H1 (cell line): Measurements from ENCODE around the gene CYP4Z1. TPM values are rescaled to one million over a fixed set of nuclear protein-coding genes. Genes with fewer than 3 reads are reported as not detected.
"Not testable (repeated sequence)": the region's sequence is repeated elsewhere in the genome, so short reads cannot be mapped to it uniquely, and the experiment has no call there.

ENCODE experiments used
- CTCF ChIA-PET: fragments of 300-600 bp; sonication (Branson Sonifier 250); formaldehyde crosslinking; loops from one replicate; lab custom pipeline; 2021; ENCODE audit not compliant: partially characterized antibody; lab: Charles Lee
- POLR2A ChIA-PET: fragments of 300-600 bp; sonication (Branson Sonifier 250); formaldehyde crosslinking; loops from one replicate; lab custom pipeline; 2021; ENCODE audit warnings: inconsistent platforms; ENCODE audit not compliant: partially characterized antibody; lab: Charles Lee
- DNase-seq, 2 experiments: peaks; one replicate each; pipeline versions ENCODE4 v3.0.0 to v3.0.0-alpha.2; 2010 to 2022; ENCODE audit warnings: low spot score in 2 of 2, low read depth in 1 of 2, mixed read lengths in 1 of 2
- FAIRE-seq: peaks from 2 replicates; lab custom pipeline; 2011; peaks lifted over from hg19 to GRCh38; lab: Jason Lieb, UNC
- H2AFZ ChIP-seq: 2 replicates; pipeline ENCODE4 v1.8.1; 2012; ENCODE audit warnings: low read length, inconsistent platforms
- H2AK5ac ChIP-seq: 2 replicates; pipeline ENCODE4 v1.6.1; 2013; ENCODE audit warnings: low read depth, low read length
- H2BK120ac ChIP-seq: replicated peaks from 2 replicates; pipeline ENCODE3; 2013; ENCODE audit warnings: low read depth, low read length, inconsistent platforms
- H2BK12ac ChIP-seq: 2 replicates; pipeline ENCODE4 v1.6.1; 2013; ENCODE audit warnings: low read depth, low read length
- H2BK15ac ChIP-seq: 2 replicates; pipeline ENCODE4 v1.6.1; 2013; ENCODE audit warnings: low read length
- H2BK20ac ChIP-seq: 2 replicates; pipeline ENCODE4 v1.6.1; 2013; ENCODE audit warnings: low read length
- H2BK5ac ChIP-seq: 2 replicates; pipeline ENCODE4 v1.6.1; 2013; ENCODE audit warnings: low read depth, low read length
- H3K14ac ChIP-seq: 2 replicates; pipeline ENCODE4 v1.6.1; 2013; ENCODE audit warnings: inconsistent platforms; ENCODE audit not compliant: insufficient read length
- H3K18ac ChIP-seq: 2 replicates; pipeline ENCODE4 v1.6.1; 2013; ENCODE audit warnings: low read length; ENCODE audit errors: extremely low read depth
- H3K23ac ChIP-seq: 2 replicates; pipeline ENCODE4 v1.6.1; 2013; ENCODE audit warnings: inconsistent platforms; ENCODE audit not compliant: insufficient read length
- H3K23me2 ChIP-seq: 2 replicates; pipeline ENCODE4 v1.6.1; 2013; ENCODE audit warnings: low read depth, low read length
- H3K27ac ChIP-seq: 2 replicates; pipeline ENCODE4 v1.6.1; 2011; ENCODE audit warnings: low read depth, low read length, inconsistent platforms
- H3K27me3 ChIP-seq, 4 experiments: replicated peaks in 1 of 4; 1 replicate in 1 of 4; 2 replicates in 3 of 4; pipeline versions ENCODE4 v1.6.1 to v1.8.1; 2011 to 2013; ENCODE audit warnings: low read length in 3 of 4, mild to moderate bottlenecking in 3 of 4, inconsistent platforms in 2 of 4, mixed read lengths in 2 of 4, moderate library complexity in 1 of 4; ENCODE audit not compliant: control insufficient read depth in 3 of 4, insufficient read depth in 3 of 4; ENCODE audit errors: extremely low read depth in 1 of 4
- H3K36me3 ChIP-seq, 4 experiments: 2 replicates each; pipeline versions ENCODE4 v1.6.1 to v1.8.1; 2011 to 2013; ENCODE audit warnings: mild to moderate bottlenecking in 4 of 4, low read length in 3 of 4, moderate library complexity in 2 of 4, control low read depth in 1 of 4, inconsistent platforms in 1 of 4; ENCODE audit not compliant: insufficient read depth in 4 of 4, control insufficient read depth in 2 of 4
- H3K4ac ChIP-seq: replicated peaks from 2 replicates; pipeline ENCODE3; 2013; ENCODE audit warnings: low read length, low read depth, mixed read lengths, inconsistent platforms; ENCODE audit not compliant: insufficient read length
- H3K4me1 ChIP-seq, 4 experiments: replicated peaks in 1 of 4; 1 replicate in 1 of 4; 2 replicates in 3 of 4; pipeline versions ENCODE4 v1.6.1 to v1.8.1; 2011 to 2013; ENCODE audit warnings: low read length in 3 of 4, inconsistent platforms in 2 of 4, mixed read lengths in 1 of 4; ENCODE audit not compliant: insufficient read depth in 4 of 4, control insufficient read depth in 3 of 4
- H3K4me2 ChIP-seq, 2 experiments: 2 replicates each; pipeline versions ENCODE4 v1.6.1 to v1.8.1; 2011 to 2013; ENCODE audit warnings: low read depth in 2 of 2, low read length in 2 of 2, control low read depth in 1 of 2, inconsistent platforms in 1 of 2, mild to moderate bottlenecking in 1 of 2; ENCODE audit not compliant: insufficient read depth in 1 of 2
- H3K4me3 ChIP-seq, 4 experiments: fragments of 200-600, 300-600 bp in 1 of 4; sonication (generic), shearing (Covaris generic), sonication (Bioruptor Twin) in 1 of 4; 2 replicates each; pipeline versions ENCODE4 v1.5.1 to v1.8.1; 2011 to 2016; ENCODE audit warnings: low read length in 4 of 4, low read depth in 3 of 4, control low read depth in 2 of 4, inconsistent platforms in 2 of 4, mild to moderate bottlenecking in 2 of 4, mixed read lengths in 1 of 4, moderate library complexity in 1 of 4; ENCODE audit not compliant: insufficient read depth in 2 of 4; ENCODE audit errors: extremely low read depth in 1 of 4
- H3K56ac ChIP-seq: replicated peaks from 2 replicates; pipeline ENCODE3; 2013; ENCODE audit warnings: low read depth, mild to moderate bottlenecking, mixed read lengths, low read length, inconsistent platforms; ENCODE audit not compliant: insufficient read length
- H3K79me1 ChIP-seq: 2 replicates; pipeline ENCODE4 v1.6.1; 2013; ENCODE audit warnings: low read depth, low read length, control low read depth
- H3K79me2 ChIP-seq, 2 experiments: 2 replicates each; pipeline versions ENCODE4 v1.6.1 to v1.8.1; 2012 to 2013; ENCODE audit warnings: low read length in 2 of 2, mild to moderate bottlenecking in 2 of 2, inconsistent platforms in 1 of 2; ENCODE audit not compliant: insufficient read depth in 2 of 2, control insufficient read depth in 1 of 2
- H3K9ac ChIP-seq, 4 experiments: replicated peaks in 1 of 4; 1 replicate in 1 of 4; 2 replicates in 3 of 4; pipeline versions ENCODE4 v1.6.1 to v1.8.1; 2011 to 2013; ENCODE audit warnings: low read depth in 3 of 4, low read length in 3 of 4, control low read depth in 2 of 4, mild to moderate bottlenecking in 2 of 4, moderate library complexity in 2 of 4, inconsistent platforms in 1 of 4; ENCODE audit errors: extremely low read depth in 1 of 4
- H3K9me3 ChIP-seq, 2 experiments: 2 replicates each; pipeline versions ENCODE4 v1.6.1 to v1.8.1; 2012 to 2013; ENCODE audit warnings: mild to moderate bottlenecking in 2 of 2, moderate library complexity in 2 of 2, control low read depth in 1 of 2, inconsistent platforms in 1 of 2, low read depth in 1 of 2, low read length in 1 of 2, mixed read lengths in 1 of 2; ENCODE audit not compliant: insufficient read depth in 2 of 2
- H4K20me1 ChIP-seq, 2 experiments: replicated peaks in 1 of 2; 2 replicates each; pipeline versions ENCODE3 to v1.8.1; 2011 to 2013; ENCODE audit warnings: inconsistent platforms in 2 of 2, low read length in 2 of 2, mild to moderate bottlenecking in 1 of 2; ENCODE audit not compliant: insufficient read depth in 2 of 2, control insufficient read depth in 1 of 2
- H4K5ac ChIP-seq: 2 replicates; pipeline ENCODE4 v1.6.1; 2013; ENCODE audit warnings: low read length, low read depth, mixed read lengths, inconsistent platforms; ENCODE audit not compliant: insufficient read length
- H4K8ac ChIP-seq: 2 replicates; pipeline ENCODE4 v1.8.0; 2013; ENCODE audit warnings: mild to moderate bottlenecking, moderate library complexity, low read length, inconsistent platforms; ENCODE audit not compliant: insufficient read depth; ENCODE audit errors: extremely low read depth
- H4K91ac ChIP-seq: replicated peaks from 2 replicates; pipeline ENCODE3; 2013; ENCODE audit warnings: low read length, mixed read lengths, inconsistent platforms; ENCODE audit not compliant: insufficient read length
- WGBS, 2 experiments: shearing (Covaris generic) in 1 of 2; methylation state at CpG; one replicate each; pipeline versions ENCODE4 v1.1.6 to v1.1.7; 2013 to 2015; ENCODE audit warnings: low lambda C conversion rate in 2 of 2, mixed read lengths in 2 of 2, inconsistent platforms in 1 of 2, low coverage in 1 of 2, missing lambda C conversion rate in 1 of 2; ENCODE audit not compliant: insufficient replicate concordance in 2 of 2, insufficient coverage in 1 of 2, insufficient read length in 1 of 2; ENCODE audit errors: extremely low coverage in 1 of 2, missing lambda C conversion rate in 1 of 2; 5-methylcytosine and 5-hydroxymethylcytosine counted together
- polyA plus RNA-seq, 7 experiments: library from polyadenylated mRNA; depleted of rRNA in 3 of 7; stranded (reverse) in 5 of 7; unstranded in 2 of 7; fragments of >200 nt in 5 of 7; fragments of 200-250 nt in 2 of 7; gene quantifications; 1 replicate in 5 of 7; 2 replicates in 1 of 7; 4 replicates in 1 of 7; pipeline versions ENCODE4 v1.2.1 to v1.2.3, GENCODE V29; 2011 to 2013; ENCODE audit warnings: missing spikeins in 2 of 7, mixed read lengths in 2 of 7
- total RNA-seq: library from RNA; stranded (reverse); fragmentation: NEBNext Ultra II Directional; extraction: Animal tissue kit (Norgen Biotek cat#: 25700); gene quantifications from 2 replicates; pipeline ENCODE4 v1.2.1, GENCODE V29; 2021

CYP4Z1 gene
- total and polyA plus RNA-seq, 2 of the 8 experiments (the other 6 are each of a cell fraction or from before 2014, with no cell fraction given) = not detected

DNA sequence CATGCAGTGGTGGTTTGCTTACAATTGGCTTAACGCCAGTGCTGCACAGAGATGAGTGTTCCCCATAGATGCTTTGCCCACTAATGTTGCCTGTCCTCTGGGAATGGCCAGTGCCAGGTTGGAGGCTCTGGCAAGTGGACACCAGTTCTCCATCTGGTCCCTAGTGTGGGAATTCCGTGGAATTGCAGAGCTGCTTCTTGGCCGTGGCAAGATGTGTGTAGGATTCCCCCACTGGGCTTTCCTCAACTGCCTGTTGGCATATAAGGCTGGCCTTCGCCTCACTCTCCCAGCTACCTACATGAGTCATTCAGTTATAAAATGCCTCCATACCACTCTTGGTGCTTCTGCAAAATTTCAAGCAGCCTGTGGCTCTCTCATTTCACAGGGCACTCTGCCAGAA lies 2.0 kb downstream of the CYP4Z1 start:
- H3K9ac ChIP-seq = not testable (repeated sequence)

DNA sequence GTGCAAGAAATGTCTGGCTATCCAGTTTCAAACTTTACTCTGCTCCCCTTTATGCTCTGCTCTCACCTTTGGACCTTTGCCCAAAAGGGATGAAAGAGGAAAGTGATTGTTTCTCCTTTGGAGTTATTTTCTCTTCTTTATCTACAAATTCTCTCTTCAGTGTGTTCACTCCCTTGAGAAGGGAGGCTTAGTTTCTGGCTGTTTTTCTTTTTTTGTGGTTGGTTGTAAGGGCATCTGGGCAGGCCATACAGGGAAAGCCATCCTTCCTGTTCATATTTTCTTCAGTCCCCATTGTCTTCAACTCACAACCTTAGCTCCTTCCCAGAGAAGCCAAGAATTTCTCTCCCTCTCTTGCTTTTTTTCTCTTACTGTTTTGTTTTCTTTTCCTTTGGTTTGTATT lies 2.5 kb downstream of the CYP4Z1 start:
- POLR2A ChIA-PET, CTCF ChIA-PET: not testable (repeated sequence)

More for the DNA sequence above, 2.0 kb downstream of the CYP4Z1 start:
- CTCF ChIA-PET, H2BK5ac ChIP-seq, H2BK12ac ChIP-seq, H3K79me1 ChIP-seq, H2BK15ac ChIP-seq, H3K4ac ChIP-seq, H2AFZ ChIP-seq, H3K27me3 ChIP-seq, H3K14ac ChIP-seq, POLR2A ChIA-PET, H3K27ac ChIP-seq, H3K23me2 ChIP-seq, H3K4me2 ChIP-seq, H2BK120ac ChIP-seq, FAIRE-seq, H3K18ac ChIP-seq, H3K36me3 ChIP-seq, H4K5ac ChIP-seq, H4K8ac ChIP-seq, H4K91ac ChIP-seq, H3K4me1 ChIP-seq, DNase-seq, H2BK20ac ChIP-seq, H4K20me1 ChIP-seq, H2AK5ac ChIP-seq, H3K23ac ChIP-seq, H3K4me3 ChIP-seq, H3K9me3 ChIP-seq, H3K56ac ChIP-seq, H3K79me2 ChIP-seq: not testable (repeated sequence)
- 95% methylated on average over 3 of the region's 4 CpGs; no CpG with 5 or more reads in 1 of the 2 experiments for WGBS, 2 experiments

More for the DNA sequence above, 2.5 kb downstream of the CYP4Z1 start:
- not testable (repeated sequence) for H2BK20ac ChIP-seq, H3K56ac ChIP-seq, H3K9ac ChIP-seq, H2BK12ac ChIP-seq, H3K23me2 ChIP-seq, H4K20me1 ChIP-seq, H3K4me2 ChIP-seq, H3K4me3 ChIP-seq, H2BK15ac ChIP-seq, H2BK5ac ChIP-seq, H4K5ac ChIP-seq, H4K8ac ChIP-seq, H2AFZ ChIP-seq, H3K18ac ChIP-seq, H3K23ac ChIP-seq, H2AK5ac ChIP-seq, H3K27ac ChIP-seq, H3K27me3 ChIP-seq, H3K4me1 ChIP-seq, H3K14ac ChIP-seq, H3K79me2 ChIP-seq, H2BK120ac ChIP-seq, H3K36me3 ChIP-seq, H3K4ac ChIP-seq, H4K91ac ChIP-seq, H3K9me3 ChIP-seq, DNase-seq, H3K79me1 ChIP-seq
- peak; percentile 86 for FAIRE-seq
